WTC11 (cell line): ENCODE data around the gene TMEM245. TPM values are rescaled to one million over a fixed set of nuclear protein-coding genes. Genes with fewer than 3 reads are reported as not detected.

ENCODE experiments used
- ATAC-seq: fragments of 200-7000 bp; cut with Tn5 transposase; 2 replicates; pipeline ENCODE4 v1.10.0; 2021; ENCODE audit warnings: mild to moderate bottlenecking, moderate library complexity
- CTCF ChIA-PET: fragments of 300-600 bp; sonication (Branson Sonifier 250); formaldehyde crosslinking; loops from one replicate; lab custom pipeline; 2021; ENCODE audit warnings: antibody characterized with exemption; lab: Charles Lee
- POLR2A ChIA-PET: fragments of 350-600 bp; sonication (Branson Sonifier 250); formaldehyde crosslinking; loops from one replicate; lab custom pipeline; 2021; ENCODE audit warnings: antibody characterized with exemption; lab: Charles Lee
- DNase-seq: peaks from one replicate; pipeline ENCODE4 v3.0.0; 2021; ENCODE audit warnings: low spot score
- H3K27ac Mint-ChIP-seq: 2 replicates; pipeline ENCODE4 v1.8.0; 2021; ENCODE audit warnings: mixed read lengths
- H3K27me3 Mint-ChIP-seq: 2 replicates; pipeline ENCODE4 v1.8.0; 2021; ENCODE audit warnings: low read depth, mild to moderate bottlenecking, moderate library complexity, mixed read lengths
- H3K36me3 Mint-ChIP-seq: 2 replicates; pipeline ENCODE4 v1.8.0; 2021; ENCODE audit warnings: mixed read lengths
- H3K4me1 Mint-ChIP-seq: 2 replicates; pipeline ENCODE4 v1.8.0; 2022; ENCODE audit warnings: mixed read lengths
- H3K4me3 Mint-ChIP-seq: 2 replicates; pipeline ENCODE4 v1.8.0; 2021; ENCODE audit warnings: mild to moderate bottlenecking, moderate library complexity, mixed read lengths
- H3K9me3 Mint-ChIP-seq: 2 replicates; pipeline ENCODE4 v1.8.0; 2021; ENCODE audit warnings: mixed read lengths
- ARID4B ChIP-seq: sonication (generic); formaldehyde crosslinking; IDR thresholded peaks from 2 replicates; pipeline ENCODE4 v1.8.0; 2023; ENCODE audit warnings: missing genetic modification reagents, mild to moderate bottlenecking, borderline replicate concordance
- E2F5 ChIP-seq: sonication (generic); formaldehyde crosslinking; IDR thresholded peaks from 2 replicates; pipeline ENCODE4 v1.8.1; 2022; ENCODE audit warnings: mild to moderate bottlenecking, moderate library complexity, missing genetic modification reagents
- ERG ChIP-seq: fragments of 250-450 bp; sonication (Bioruptor Pico); IDR thresholded peaks from 2 replicates; pipeline ENCODE4 v1.8.0; 2021; ENCODE audit warnings: mild to moderate bottlenecking
- ETV6 ChIP-seq: sonication (generic); formaldehyde crosslinking; IDR thresholded peaks from 2 replicates; pipeline ENCODE4 v1.8.1; 2022; ENCODE audit warnings: mild to moderate bottlenecking, missing genetic modification reagents
- GTF2I ChIP-seq: fragments of 250-450 bp; sonication (Bioruptor Pico); conservative IDR thresholded peaks from 2 replicates; pipeline ENCODE4 v1.4.0; 2021; ENCODE audit warnings: mild to moderate bottlenecking
- HMGA2 ChIP-seq: fragments of 250-450 bp; sonication (Bioruptor Pico); IDR thresholded peaks from 2 replicates; pipeline ENCODE4 v1.4.0; 2021; ENCODE audit warnings: mild to moderate bottlenecking, moderate library complexity
- IRF1 ChIP-seq: sonication (generic); formaldehyde crosslinking; IDR thresholded peaks from 2 replicates; pipeline ENCODE4 v1.8.0; 2023; ENCODE audit warnings: missing genetic modification reagents
- JAZF1 ChIP-seq: fragments of 250-450 bp; sonication (Bioruptor Pico); IDR thresholded peaks from 2 replicates; pipeline ENCODE4 v1.9.0; 2021; ENCODE audit warnings: moderate library complexity, mild to moderate bottlenecking, inconsistent platforms
- MAX ChIP-seq: sonication (generic); formaldehyde crosslinking; IDR thresholded peaks from 2 replicates; pipeline ENCODE4 v1.8.0; 2022; ENCODE audit warnings: mild to moderate bottlenecking, missing genetic modification reagents
- PREB ChIP-seq: sonication (generic); formaldehyde crosslinking; IDR thresholded peaks from 2 replicates; pipeline ENCODE4 v1.8.1; 2022; ENCODE audit warnings: mild to moderate bottlenecking, missing genetic modification reagents, moderate library complexity, borderline replicate concordance
- PRRX2 ChIP-seq: fragments of 250-450 bp; sonication (Bioruptor Pico); IDR thresholded peaks from 2 replicates; pipeline ENCODE4 v1.8.0; 2021; ENCODE audit warnings: mild to moderate bottlenecking
- SMAD4 ChIP-seq: sonication (generic); formaldehyde crosslinking; IDR thresholded peaks from 2 replicates; pipeline ENCODE4 v1.8.0; 2022; ENCODE audit warnings: mild to moderate bottlenecking, missing genetic modification reagents
- STAT6 ChIP-seq: sonication (generic); formaldehyde crosslinking; conservative IDR thresholded peaks from 2 replicates; pipeline ENCODE4 v1.8.1; 2023; ENCODE audit warnings: mild to moderate bottlenecking, low read depth, missing genetic modification reagents, moderate library complexity
- ZBTB21 ChIP-seq: sonication (generic); formaldehyde crosslinking; IDR thresholded peaks from 2 replicates; pipeline ENCODE4 v1.8.1; 2023; ENCODE audit warnings: mild to moderate bottlenecking, missing genetic modification reagents, borderline replicate concordance
- ZNF219 ChIP-seq: sonication (generic); formaldehyde crosslinking; IDR thresholded peaks from 2 replicates; pipeline ENCODE4 v1.8.0; 2023; ENCODE audit warnings: missing genetic modification reagents, mild to moderate bottlenecking, borderline replicate concordance
- ZNF281 ChIP-seq: sonication (generic); formaldehyde crosslinking; IDR thresholded peaks from 2 replicates; pipeline ENCODE4 v1.8.0; 2023; ENCODE audit warnings: mild to moderate bottlenecking, missing genetic modification reagents
- ZNF425 ChIP-seq: fragments of 250-450 bp; sonication (Bioruptor Pico); conservative IDR thresholded peaks from 2 replicates; pipeline ENCODE4 v1.9.0; 2021; ENCODE audit warnings: mild to moderate bottlenecking
- total RNA-seq: library from RNA; stranded (reverse); gene quantifications from 3 replicates; pipeline ENCODE4 v1.2.3, GENCODE V29; 2021

TMEM245 gene
- total RNA-seq, 1 experiment from 2014 or later, result 40.8 TPM

- Mint-ChIP-seq H3K4me1 (no peaks in the 10 kb centered on the region), H3K4me3 (no peak overlapping the region), H3K27me3 (peaks cover 7% of the 10 kb centered on the region; the same call in 1 of the 2 replicates), H3K9me3 (peaks cover 28% of the 10 kb centered on the region), H3K27ac (no peak overlapping the region), H3K36me3 (peaks cover 20% of the 10 kb centered on the region)
- ChIA-PET CTCF (no interaction called here), POLR2A (interaction anchor here (0.6 kb wide), 1 partner anchor 53 kb away, joined by 3 read pairs; no protein-coding TSS in a partner anchor)
- no peak for TF ChIP-seq ARID4B (CRISPR knock-in tag)
- no peak for TF ChIP-seq JAZF1 (CRISPR knock-in tag)
- DNase-seq, result no peak
- ATAC-seq, result no peak
These were observed 37.0 kb upstream of the TMEM245 start for GRCh38 chr9:109156708-109157107.

- H3K27ac Mint-ChIP-seq, result no peak overlapping the region
- H3K36me3 Mint-ChIP-seq, result peaks cover 22% of the 10 kb centered on the region
- CTCF ChIA-PET, result no interaction called here
- H3K9me3 Mint-ChIP-seq, result peaks cover 33% of the 10 kb centered on the region
- H3K27me3 Mint-ChIP-seq, result peaks cover 7% of the 10 kb centered on the region; the same call in 1 of the 2 replicates
- no peaks in the 10 kb centered on the region for H3K4me1 Mint-ChIP-seq
- DNase-seq (no peak), ATAC-seq (no peak)
- POLR2A ChIA-PET, result no interaction called here
- no peak overlapping the region for H3K4me3 Mint-ChIP-seq
- no peak for TF ChIP-seq PRRX2 (CRISPR knock-in tag)
- no peak for TF ChIP-seq MAX (CRISPR knock-in tag)
- no peak for TF ChIP-seq HMGA2 (CRISPR knock-in tag)
- no peak for TF ChIP-seq ZNF219
- TF ChIP-seq ZBTB21 (CRISPR knock-in tag), result no peak
- no peak for TF ChIP-seq STAT6 (CRISPR knock-in tag)
- no peak for TF ChIP-seq ZNF281 (CRISPR knock-in tag)
- no peak for TF ChIP-seq ZNF425
- no peak for TF ChIP-seq ETV6 (CRISPR knock-in tag)
- no peak for TF ChIP-seq ERG (CRISPR knock-in tag)
- TF ChIP-seq E2F5 (CRISPR knock-in tag), result no peak
- TF ChIP-seq PREB (CRISPR knock-in tag), result no peak
- TF ChIP-seq SMAD4, result no peak
- TF ChIP-seq GTF2I, result no peak
- TF ChIP-seq IRF1 (CRISPR knock-in tag), result no peak
These were observed 31.3 kb upstream of the TMEM245 start for GRCh38 chr9:109150925-109151545.
